ENCODE data around the gene KAT8.
"Not testable (repeated sequence)": the region's sequence is repeated elsewhere in the genome, so short reads cannot be mapped to it uniquely, and the experiment has no call there.

Gene KAT8

DNA sequence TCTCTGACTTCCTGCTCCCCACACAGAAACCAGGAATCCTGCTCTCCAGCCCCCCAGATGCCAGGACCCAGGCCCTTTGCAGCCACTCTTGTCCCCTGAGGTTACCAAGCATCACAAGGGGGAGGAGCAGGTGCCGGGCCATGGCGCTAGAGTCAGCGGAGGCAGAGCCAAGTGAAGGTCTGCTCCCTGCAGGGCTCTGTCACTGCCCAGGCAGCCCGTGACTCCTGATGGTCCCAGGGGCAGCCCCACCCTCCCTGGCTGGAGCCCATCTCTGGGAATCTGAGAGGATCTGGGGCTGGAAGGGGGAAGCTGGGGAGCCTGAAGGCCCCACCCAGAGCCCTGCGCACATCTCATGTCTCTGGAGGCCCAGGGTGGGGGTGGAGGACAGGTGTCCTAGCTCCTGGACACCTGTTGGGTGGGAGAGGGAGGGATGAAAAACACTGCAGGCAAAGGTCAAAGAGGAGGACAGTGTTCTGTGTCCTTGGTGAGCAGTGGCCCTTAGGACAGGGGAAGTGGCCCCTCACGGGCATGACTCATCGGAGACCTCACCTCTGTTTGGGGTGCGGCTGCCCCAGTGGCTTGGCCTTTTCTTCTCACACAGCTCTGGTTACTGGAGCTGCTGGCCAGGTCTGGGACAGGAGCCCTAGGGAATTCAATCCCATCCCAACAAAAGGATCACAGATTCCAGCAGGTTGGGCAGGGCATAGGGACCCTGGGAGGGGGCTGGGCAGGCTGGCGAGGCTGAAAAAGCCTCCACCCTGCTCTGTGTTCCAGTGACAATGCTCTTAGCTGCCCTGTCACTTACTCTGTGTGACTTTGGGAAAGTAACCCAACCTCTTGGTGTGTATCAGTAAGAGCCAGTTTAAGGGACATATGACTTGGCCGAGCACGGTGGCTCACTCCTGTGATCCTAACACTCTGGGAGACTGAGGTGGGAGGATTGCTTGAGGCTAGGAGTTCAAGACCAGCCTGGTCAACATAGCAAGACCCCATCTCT, 32.7 kb downstream of the KAT8 start, which contains the start of gene PRSS36:
Gene PRSS36 (minus strand): TSS at position 173 of the 997 bp plus-strand sequence. CDS start 31 bp downstream, at position 142.
- DNase-seq: no peak

DNA sequence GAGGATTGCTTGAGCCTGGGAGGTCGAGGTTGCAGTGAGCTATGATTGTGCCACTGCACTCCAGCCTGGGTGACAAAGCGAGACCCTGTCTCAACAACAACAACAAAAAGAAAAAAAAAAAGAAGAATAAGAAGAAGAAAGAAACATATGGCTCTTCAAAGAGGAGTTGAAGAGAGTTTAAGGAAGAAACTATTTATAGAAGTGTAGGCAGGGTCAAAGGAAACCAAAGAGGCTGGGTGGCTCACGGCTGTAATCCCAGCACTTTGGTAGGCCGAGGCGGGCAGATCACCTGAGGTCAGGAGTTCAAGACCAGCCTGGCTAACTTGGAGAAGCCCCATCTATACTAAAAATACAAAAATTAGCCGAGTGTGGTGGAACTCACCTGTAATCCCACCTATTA, 33.5 kb downstream of the KAT8 start:
- not testable (repeated sequence) for DNase-seq

GRCh38 chr16:31157136-31157535, 39.7 kb downstream of the KAT8 start:
- DNase-seq: no peak

DNA sequence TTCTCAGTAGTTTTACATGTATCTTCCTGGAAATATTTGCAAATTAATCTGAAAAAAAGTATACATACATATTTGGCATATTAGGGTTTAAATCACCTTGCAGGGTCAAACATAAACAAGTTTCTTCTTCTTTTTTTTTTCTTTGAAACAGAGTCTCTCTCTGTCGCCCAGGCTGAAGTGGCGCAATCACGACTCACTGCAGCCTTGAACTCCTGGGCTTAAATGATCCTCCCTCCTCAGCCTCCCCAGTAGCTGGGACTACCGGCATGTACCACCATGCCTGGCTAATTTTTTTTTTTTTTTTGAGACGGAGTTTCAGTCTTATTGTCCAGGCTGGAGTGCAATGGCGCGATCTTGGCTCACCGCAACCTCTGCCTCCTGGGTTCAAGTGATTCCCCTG, 49.9 kb downstream of the KAT8 start:
- no peak for DNase-seq

- DNase-seq: no peak
Observed at GRCh38 chr16:31168848-31169247, 51.4 kb downstream of the KAT8 start.

GRCh38 chr16:31170048-31170447, 52.6 kb downstream of the KAT8 start:
- DNase-seq: not testable (repeated sequence)

DNA sequence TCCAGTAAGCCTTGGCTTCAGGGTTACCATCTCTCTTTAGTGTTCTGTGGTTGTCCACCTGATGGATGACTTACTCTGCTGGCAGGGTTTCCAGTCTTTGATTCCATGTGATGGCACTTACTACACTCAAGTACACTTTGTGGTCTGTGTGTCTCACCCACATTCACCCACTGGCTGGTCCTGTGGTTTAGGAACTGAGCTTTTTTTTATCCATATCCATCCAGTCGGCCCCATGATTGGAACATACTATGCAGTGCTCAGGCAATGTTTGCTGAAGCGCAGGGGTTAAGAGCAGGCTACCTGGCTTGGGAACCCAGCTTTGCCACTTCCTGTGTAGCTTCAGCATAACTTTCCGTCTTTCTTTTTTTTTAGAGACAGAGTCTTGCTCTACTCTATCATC, 59.7 kb downstream of the KAT8 start:
- DNase-seq: peak; percentile 66

GRCh38 chr16:31179219-31179746, 61.8 kb downstream of the KAT8 start:
- DNase-seq: no peak

DNA sequence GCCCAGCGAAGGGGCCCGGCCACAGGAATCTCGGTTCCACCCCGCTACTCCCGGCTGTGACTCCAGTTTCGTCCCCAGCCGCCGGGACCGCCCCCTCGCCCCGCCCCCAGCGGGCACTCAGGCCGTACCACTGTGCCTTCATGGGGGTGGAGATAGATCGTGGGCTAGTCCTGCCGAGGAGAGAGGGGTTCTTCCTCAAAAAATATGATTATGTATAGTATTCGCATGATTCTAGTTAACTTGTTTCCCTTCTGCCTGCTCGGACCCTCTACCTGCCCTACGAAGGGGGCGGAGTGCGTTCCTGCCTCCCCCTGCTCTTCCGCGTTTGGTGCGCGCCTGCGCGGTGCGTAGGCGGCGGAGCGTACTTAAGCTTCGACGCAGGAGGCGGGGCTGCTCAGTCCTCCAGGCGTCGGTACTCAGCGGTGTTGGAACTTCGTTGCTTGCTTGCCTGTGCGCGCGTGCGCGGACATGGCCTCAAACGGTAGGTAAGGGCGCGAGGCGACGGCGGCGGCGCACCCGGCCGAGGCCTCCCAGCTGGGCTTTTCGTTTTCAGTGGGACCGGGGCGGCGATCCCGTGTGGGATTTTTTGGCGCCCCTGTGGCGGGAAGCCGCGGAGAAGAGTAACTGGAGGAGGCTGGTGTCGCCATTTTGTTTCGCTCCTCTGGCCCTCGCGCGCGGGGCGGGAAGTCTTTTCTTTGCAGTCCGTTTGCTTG, 62.4 kb downstream of the KAT8 start, which contains the start of gene FUS:
Gene FUS (plus strand): TSS at position 393 of the 713 bp plus-strand sequence. CDS start 76 bp downstream, at position 469.
- DNase-seq: peak; percentile 94
